Measurements from ENCODE around the gene LRP1.

The LRP1 gene

GRCh38 chr12:57227315-57228115, 99.2 kb downstream of the LRP1 start:
- DNase-seq, result no peak

- no peak for DNase-seq
Measured at GRCh38 chr12:57229046-57229633, 100.9 kb downstream of the LRP1 start.

GRCh38 chr12:57229634-57230380, 101.5 kb downstream of the LRP1 start, which contains the start of gene SHMT2:
Gene SHMT2, plus strand, starts transcription at chr12:57229711. Its CDS starts 68 bp downstream, at chr12:57229779.
- peak; percentile 88 to 92 for DNase-seq

GRCh38 chr12:57230381-57231155, 102.3 kb downstream of the LRP1 start:
- DNase-seq, result no peak

- DNase-seq, result no peak
Measured at GRCh38 chr12:57231276-57232021, 103.2 kb downstream of the LRP1 start.

- no peak for DNase-seq
Measured at GRCh38 chr12:57232156-57232756, 104.0 kb downstream of the LRP1 start.

- no peak for DNase-seq
Measured at GRCh38 chr12:57233357-57234232, 105.3 kb downstream of the LRP1 start.

GRCh38 chr12:57234233-57234570, 105.9 kb downstream of the LRP1 start:
- DNase-seq, result no peak

- DNase-seq, result no peak
Measured at GRCh38 chr12:57234571-57235016, 106.3 kb downstream of the LRP1 start.

- no peak for DNase-seq
Measured at GRCh38 chr12:57235017-57235727, 106.9 kb downstream of the LRP1 start.

GRCh38 chr12:57235728-57236131, 107.4 kb downstream of the LRP1 start:
- DNase-seq, result no peak

- no peak for DNase-seq
Measured at GRCh38 chr12:57236201-57236924, 108.1 kb downstream of the LRP1 start.

GRCh38 chr12:57236925-57237595, 108.8 kb downstream of the LRP1 start:
- DNase-seq, result no peak

GRCh38 chr12:57237596-57237931, 109.3 kb downstream of the LRP1 start:
- DNase-seq, result no peak

GRCh38 chr12:57237932-57238853, 109.9 kb downstream of the LRP1 start:
- DNase-seq, result no peak

- DNase-seq, result peak; percentile 80 to 83
Measured at GRCh38 chr12:57238854-57239554, 110.7 kb downstream of the LRP1 start.

- DNase-seq, result no peak
Measured at GRCh38 chr12:57239587-57240065, 111.3 kb downstream of the LRP1 start.
